SW480 (cell line): Measurements from ENCODE around the gene MRTFA.

Source experiments
- DNase-seq: peaks from one replicate; pipeline ENCODE4 v3.0.0-alpha.2; 2016; ENCODE audit warnings: low spot score

The MRTFA gene

GRCh38 chr22:40426594-40427333 lies 209.8 kb downstream of the MRTFA start:
- DNase-seq, result no peak

GRCh38 chr22:40425082-40425481 lies 211.4 kb downstream of the MRTFA start:
- DNase-seq, result no peak

- no peak for DNase-seq
Observed at GRCh38 chr22:40423882-40424640, 212.5 kb downstream of the MRTFA start.

DNA sequence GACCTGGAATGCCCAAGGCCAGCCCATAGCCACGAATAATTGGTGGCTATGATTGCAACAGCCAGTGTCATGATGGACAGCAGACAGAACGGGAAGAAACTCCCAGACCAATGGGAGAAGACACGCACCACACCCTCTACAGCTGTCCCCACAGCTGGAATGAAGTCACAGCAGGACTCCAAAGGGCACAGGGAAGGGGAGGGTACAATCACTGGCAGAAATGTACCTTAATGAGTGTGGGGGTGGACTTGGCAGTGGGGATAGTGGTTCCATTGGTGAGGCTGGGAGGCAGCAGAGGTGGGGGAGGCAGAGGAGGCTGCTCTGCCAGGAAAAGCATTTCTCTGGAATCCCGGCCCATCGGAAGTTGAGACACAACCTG lies 213.2 kb downstream of the MRTFA start:
- DNase-seq, result no peak

GRCh38 chr22:40422558-40423309 lies 213.8 kb downstream of the MRTFA start:
- DNase-seq, result no peak

DNA sequence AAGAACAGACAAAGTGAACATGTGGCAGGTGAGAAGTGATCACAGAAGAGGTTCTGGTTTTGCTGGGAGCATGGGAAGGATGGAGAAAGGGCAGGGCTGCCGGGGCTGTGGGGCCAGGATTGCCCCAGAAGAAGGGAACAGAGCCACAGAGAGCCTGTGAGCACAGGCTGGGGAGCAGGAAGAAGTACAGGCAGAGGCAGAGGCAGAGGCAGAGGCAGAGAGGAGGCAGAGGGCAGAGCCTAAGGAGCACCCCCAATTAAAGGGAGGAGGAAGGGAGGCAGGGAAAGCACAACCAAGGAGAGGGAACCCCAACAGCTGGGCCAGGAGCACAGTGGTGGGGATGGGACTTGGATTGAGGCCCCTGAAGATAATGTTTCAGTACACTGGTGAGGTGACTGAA lies 214.6 kb downstream of the MRTFA start:
- DNase-seq, result no peak

DNA sequence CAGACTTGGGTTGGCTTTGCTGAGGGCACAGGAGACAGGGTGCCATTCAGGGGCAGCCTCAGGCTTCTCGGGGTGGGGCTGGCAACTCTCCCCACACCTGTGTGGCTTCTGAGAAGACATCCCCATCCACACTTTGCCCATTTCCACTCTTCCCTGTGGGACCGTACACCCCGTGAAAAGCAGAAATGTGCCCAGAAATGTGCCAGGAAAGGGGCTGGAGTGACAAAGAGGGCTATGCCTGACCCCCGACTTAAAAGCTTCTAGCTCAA lies 215.5 kb downstream of the MRTFA start:
- no peak for DNase-seq

DNA sequence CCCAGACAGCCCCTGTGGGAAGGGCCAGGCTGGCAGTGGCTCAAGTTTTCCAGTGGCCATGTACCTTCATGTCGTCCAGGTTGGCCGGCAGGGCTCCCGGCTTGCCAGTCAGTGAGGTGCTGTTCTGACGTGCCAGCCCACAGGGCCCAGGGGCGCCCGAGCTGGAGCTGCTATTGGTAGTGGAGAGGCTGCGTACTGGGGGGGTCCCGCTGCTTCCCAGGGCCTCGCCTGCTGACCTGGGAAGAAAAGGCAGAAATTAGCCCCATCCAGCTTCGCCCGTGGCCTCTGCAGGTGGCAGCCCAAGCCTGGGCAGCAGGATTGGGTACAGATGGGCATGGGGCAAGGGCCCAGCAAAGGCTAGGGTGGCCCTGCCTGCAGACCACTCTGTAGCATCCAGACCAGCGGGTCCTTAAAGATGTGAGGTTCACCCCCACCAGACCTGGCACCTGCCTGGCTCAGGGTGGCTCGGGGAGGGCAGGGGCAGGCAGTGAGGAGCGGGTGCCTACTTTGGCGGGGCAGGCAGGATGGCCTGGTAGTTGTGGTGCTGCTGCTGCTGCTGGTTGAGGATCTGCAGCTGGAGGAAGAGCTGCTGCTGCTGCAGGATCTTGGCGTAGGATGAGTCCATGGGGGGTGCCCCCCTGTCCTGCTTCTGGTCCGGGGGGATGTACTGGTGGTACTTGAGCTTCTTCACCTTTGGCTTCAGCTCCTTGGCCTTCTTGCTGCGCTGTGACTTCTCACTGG lies 216.0 kb downstream of the MRTFA start:
- DNase-seq, result no peak

GRCh38 chr22:40419718-40420117 lies 216.8 kb downstream of the MRTFA start:
- no peak for DNase-seq

DNA sequence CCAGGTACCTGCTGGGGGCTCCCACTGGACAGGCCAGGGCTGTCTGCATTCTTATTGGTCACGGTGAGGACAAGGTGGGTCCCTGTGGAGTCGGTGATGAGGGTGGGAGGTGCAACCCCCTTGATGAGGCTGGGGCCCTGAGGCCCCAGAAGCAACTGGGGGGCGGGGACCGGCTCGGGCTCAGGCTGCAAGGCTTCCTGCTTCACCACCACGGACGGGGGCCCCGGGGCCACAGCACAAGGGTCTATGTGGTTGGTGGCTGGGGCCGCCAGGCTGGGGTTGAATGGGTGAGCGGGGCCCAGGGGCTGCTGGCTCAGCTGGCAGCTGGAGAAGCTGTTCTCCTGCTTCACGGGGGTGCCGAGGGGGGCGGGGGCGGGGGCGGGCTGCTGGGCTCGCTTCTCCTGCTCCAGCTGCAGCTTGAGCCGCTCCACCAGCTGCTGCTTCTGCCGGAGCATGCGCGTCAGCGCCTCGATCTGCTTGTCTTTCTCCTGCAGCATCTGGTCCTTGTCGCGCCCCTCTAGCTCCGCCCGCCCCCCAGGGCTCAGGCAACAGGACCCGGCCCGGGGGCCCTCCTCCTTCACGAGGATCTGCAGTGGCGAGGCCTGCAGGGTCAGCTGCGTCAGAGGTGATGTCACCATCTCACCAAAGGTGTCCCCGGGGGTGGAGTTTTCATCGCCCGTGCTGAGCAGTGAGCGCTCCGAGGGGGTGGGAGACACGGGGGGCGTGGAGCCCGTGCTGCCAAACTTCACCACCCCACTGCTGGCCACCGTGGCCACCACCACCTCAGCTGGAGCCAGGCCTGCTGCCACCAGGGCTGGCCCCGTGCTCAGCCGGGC lies 217.9 kb downstream of the MRTFA start:
- no peak for DNase-seq

GRCh38 chr22:40417881-40418280 lies 218.6 kb downstream of the MRTFA start:
- no peak for DNase-seq

DNA sequence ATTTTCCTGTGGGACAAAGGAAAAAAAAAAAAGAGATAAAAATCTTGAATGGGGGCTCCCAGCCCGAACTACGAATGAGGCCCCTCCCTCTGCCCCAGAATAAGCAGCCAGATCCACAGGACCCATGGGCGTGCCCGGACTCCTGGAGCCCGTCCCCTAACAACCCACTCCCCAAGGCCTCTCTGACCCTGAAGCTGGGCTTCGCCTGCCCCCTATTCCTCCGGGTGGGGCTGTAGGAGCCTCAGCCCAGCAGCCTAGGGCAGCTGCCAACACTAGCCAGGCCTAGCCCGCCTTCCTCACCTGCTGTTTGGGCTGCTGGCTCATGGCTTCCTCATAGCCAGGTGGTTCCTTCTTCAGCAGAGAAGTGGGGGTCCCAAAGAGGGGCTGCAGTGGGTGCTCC lies 219.5 kb downstream of the MRTFA start:
- DNase-seq, result no peak

DNA sequence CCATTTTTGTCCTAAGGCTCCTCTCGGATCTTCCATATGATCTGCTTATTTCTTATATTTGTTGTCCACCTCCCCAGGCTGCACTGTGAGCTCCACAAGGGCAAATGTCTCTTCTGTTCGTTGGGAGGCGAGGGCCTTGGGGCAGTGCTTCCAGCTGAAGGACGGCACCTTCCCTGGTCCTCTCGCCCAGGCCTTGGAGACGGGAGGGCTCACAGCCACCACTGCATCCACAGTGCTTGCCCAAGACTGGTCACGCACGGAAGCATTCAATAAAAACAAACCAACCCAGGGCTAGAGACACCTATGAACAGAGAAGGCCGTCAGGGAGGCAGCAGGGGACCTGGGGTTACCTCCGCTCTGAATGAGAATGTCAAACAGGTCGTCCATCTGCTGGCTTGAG lies 219.9 kb downstream of the MRTFA start:
- DNase-seq, result no peak

GRCh38 chr22:40416267-40416570 lies 220.3 kb downstream of the MRTFA start:
- DNase-seq, result no peak

DNA sequence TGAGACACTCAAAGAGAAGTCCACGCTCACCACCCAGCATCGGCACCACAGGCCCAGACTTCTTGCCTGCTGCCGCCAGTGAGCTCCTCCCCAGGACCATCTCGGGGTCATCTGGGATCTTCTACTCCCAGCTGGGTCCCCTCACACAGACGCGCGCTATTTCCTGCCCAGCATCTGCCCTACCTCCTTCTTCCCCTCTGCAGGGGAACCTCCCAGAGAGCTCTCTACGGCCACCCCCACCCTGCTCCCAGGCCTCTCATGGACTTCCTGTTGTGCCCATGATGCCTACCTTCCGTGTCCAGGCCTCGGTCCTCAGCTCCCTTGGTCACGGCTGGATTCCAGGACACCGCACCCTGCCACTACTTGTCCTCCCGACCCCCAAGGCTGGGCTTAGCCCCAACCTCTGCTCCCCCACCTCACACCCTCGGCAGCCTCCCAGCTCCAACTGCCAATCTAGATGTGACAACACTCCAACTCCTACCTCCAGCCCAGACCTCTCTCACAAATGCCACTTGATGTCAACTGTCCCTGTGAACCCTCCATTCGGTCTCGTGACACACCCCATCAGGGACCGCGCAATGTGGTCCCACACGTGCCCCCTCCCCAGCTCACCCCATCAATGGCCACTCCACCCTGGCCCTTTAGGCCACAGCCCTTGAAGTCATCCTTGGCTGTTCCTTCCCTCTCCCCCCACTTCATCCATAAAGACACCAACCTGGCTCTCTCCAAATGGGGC lies 220.8 kb downstream of the MRTFA start:
- no peak for DNase-seq

GRCh38 chr22:40414838-40415505 lies 221.5 kb downstream of the MRTFA start:
- no peak for DNase-seq

GRCh38 chr22:40414311-40414710 lies 222.2 kb downstream of the MRTFA start:
- no peak for DNase-seq

GRCh38 chr22:40413873-40414272 lies 222.6 kb downstream of the MRTFA start:
- no peak for DNase-seq

DNA sequence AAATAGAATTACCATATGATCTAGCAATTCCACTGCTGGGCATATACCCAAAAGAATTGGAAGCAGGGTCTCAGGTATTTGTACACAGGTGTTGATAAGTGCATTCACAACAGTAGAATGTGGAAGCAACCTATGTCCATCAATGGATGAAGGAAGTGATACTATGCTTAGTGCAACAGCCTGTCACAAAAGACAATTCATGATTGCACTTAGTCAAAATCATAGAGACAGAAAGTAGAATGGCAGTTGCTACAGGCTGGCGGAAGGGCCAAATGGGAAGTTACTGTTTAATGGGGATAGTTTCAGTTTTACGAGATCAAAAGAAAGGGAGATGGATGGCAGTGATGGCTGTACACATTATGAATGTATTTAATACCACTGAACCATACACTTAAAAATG lies 224.1 kb downstream of the MRTFA start:
- DNase-seq, result no peak

DNA sequence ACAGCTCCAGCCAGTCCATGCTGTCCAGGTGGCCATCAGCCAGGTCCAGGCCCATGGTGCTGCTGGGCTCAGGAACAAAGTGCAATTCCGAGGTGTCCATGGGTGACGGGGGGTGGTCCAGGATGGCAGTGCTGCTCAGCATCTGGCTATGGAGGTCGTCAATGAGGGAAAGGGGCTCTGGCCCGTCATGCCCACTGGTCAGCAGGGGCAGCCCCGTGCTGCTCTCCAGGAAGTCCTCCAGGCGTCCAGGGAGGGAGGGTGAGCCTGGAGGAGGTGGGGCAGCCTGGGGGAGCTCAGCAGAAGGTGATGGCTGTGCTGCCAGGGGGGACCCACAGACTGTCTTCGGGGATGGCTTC lies 225.0 kb downstream of the MRTFA start:
- DNase-seq, result no peak
